RPMI8226 (cell line): ENCODE data around the gene ZNF324.
"Not testable (repeated sequence)": the region's sequence is repeated elsewhere in the genome, so short reads cannot be mapped to it uniquely, and the experiment has no call there.

Source experiments
- DNase-seq: peaks from one replicate; pipeline ENCODE4 v3.0.0-alpha.2; 2015

Gene ZNF324

GRCh38 chr19:58473775-58474174 is 6.9 kb downstream of the ZNF324 start:
- DNase-seq: no peak

GRCh38 chr19:58474291-58474996 is 7.6 kb downstream of the ZNF324 start:
- DNase-seq: no peak

- DNase-seq: no peak
Observed at GRCh38 chr19:58474997-58475713, 8.3 kb downstream of the ZNF324 start.

- DNase-seq: peak; percentile 96
Observed at GRCh38 chr19:58475714-58476497, 9.0 kb downstream of the ZNF324 start, which contains the start of gene ZNF446. TSS of gene ZNF446 (plus strand) at chr19:58476352. CDS start at chr19:58477219, 867 bp downstream.

GRCh38 chr19:58476498-58477015 is 9.7 kb downstream of the ZNF324 start:
- DNase-seq: no peak

GRCh38 chr19:58477130-58477529 is 10.2 kb downstream of the ZNF324 start:
- no peak for DNase-seq

- DNase-seq: no peak
Observed at GRCh38 chr19:58477871-58478270, 11.0 kb downstream of the ZNF324 start.

GRCh38 chr19:58479303-58479702 is 12.4 kb downstream of the ZNF324 start:
- no peak for DNase-seq

GRCh38 chr19:58479736-58480480 is 13.0 kb downstream of the ZNF324 start:
- DNase-seq: no peak

- DNase-seq: no peak
Observed at GRCh38 chr19:58480481-58480830, 13.6 kb downstream of the ZNF324 start.

- DNase-seq: no peak
Observed at GRCh38 chr19:58480831-58481230, 14.0 kb downstream of the ZNF324 start.

- DNase-seq: no peak
Observed at GRCh38 chr19:58482372-58482771, 15.5 kb downstream of the ZNF324 start.

GRCh38 chr19:58483776-58484175 is 16.9 kb downstream of the ZNF324 start:
- no peak for DNase-seq

- DNase-seq: not testable (repeated sequence)
Observed at GRCh38 chr19:58484349-58484748, 17.5 kb downstream of the ZNF324 start.

- no peak for DNase-seq
Observed at GRCh38 chr19:58491393-58491792, 24.5 kb downstream of the ZNF324 start.

GRCh38 chr19:58492265-58492664 is 25.4 kb downstream of the ZNF324 start:
- DNase-seq: no peak

- no peak for DNase-seq
Observed at GRCh38 chr19:58497634-58498170, 30.8 kb downstream of the ZNF324 start.

GRCh38 chr19:58498316-58499020 is 31.6 kb downstream of the ZNF324 start:
- no peak for DNase-seq

- peak; percentile 100 for DNase-seq
Observed at GRCh38 chr19:58499021-58499927, 32.4 kb downstream of the ZNF324 start.

GRCh38 chr19:58500242-58500641 is 33.4 kb downstream of the ZNF324 start:
- DNase-seq: no peak
